IPS-20b (cell line): ENCODE data around the gene FBXO33.

ENCODE experiments used
- H3K27ac ChIP-seq: one replicate; pipeline ENCODE4 v1.5.1; 2013; ENCODE audit warnings: low read length
- H3K27me3 ChIP-seq: 2 replicates; pipeline ENCODE4 v1.6.1; 2013; ENCODE audit warnings: mild to moderate bottlenecking, low read length, inconsistent platforms; ENCODE audit not compliant: insufficient read depth
- H3K36me3 ChIP-seq: 2 replicates; pipeline ENCODE4 v1.6.1; 2013; ENCODE audit warnings: low read depth, mild to moderate bottlenecking, inconsistent platforms, low read length, moderate library complexity; ENCODE audit not compliant: insufficient read depth
- H3K4me1 ChIP-seq: 2 replicates; pipeline ENCODE4 v1.6.1; 2013; ENCODE audit warnings: mild to moderate bottlenecking, control low read depth, inconsistent platforms, low read length, moderate library complexity; ENCODE audit not compliant: insufficient read depth
- H3K4me3 ChIP-seq: 2 replicates; pipeline ENCODE4 v1.5.1; 2013; ENCODE audit warnings: mild to moderate bottlenecking, low read length, inconsistent platforms
- H3K9ac ChIP-seq: 2 replicates; pipeline ENCODE4 v1.6.1; 2013; ENCODE audit warnings: low read depth, mild to moderate bottlenecking, inconsistent platforms, low read length, moderate library complexity
- H3K9me3 ChIP-seq: 2 replicates; pipeline ENCODE4 v1.6.1; 2013; ENCODE audit warnings: mild to moderate bottlenecking, low read depth, low read length, inconsistent platforms; ENCODE audit not compliant: insufficient read depth

FBXO33 gene

DNA sequence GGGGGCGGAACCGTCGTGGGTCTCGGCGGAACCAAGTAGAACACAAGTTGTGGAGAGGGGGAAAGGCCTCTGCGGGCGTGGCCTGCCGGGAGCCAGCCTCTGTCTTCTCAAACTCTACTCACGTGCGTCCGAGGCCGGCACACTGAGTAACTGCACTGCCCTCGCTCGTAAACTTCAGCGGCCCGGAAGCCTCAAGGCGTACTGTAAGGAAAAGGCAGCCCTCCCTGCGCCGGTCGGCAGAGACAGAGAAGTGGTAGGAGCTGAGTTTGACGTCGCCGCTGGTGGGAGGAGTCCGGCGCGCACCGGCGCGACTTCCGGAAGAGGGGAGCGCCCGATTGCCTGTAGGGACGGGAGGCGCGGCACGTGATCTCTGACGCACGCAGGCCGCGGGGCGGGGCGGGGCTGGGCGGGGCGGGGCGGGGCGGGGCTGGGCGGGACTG lies at the start of gene FBXO33:
Gene FBXO33 (minus strand): TSS at position 255 of the 440 bp plus-strand sequence. CDS start 271 bp downstream, outside the sequence.
- peak within 1 kb of the TSS; percentile 93 for H3K4me3 ChIP-seq
- H3K4me1 ChIP-seq, result peaks cover 5% of the 10 kb centered on the region
- H3K27me3 ChIP-seq, result no peaks in the 10 kb centered on the region
- H3K9ac ChIP-seq, result peak within 1 kb of the TSS; percentile 99
- no peaks in the 10 kb centered on the region for H3K9me3 ChIP-seq
- no peaks in the 10 kb centered on the region for H3K36me3 ChIP-seq
- H3K27ac ChIP-seq, result peak within 1 kb of the TSS; percentile 92

GRCh38 chr14:39474416-39474911 lies 42.2 kb upstream of the FBXO33 start:
- Histone ChIP-seq H3K9ac (no peak overlapping the region), H3K9me3 (no peaks in the 10 kb centered on the region), H3K27ac (no peak overlapping the region), H3K36me3 (no peaks in the 10 kb centered on the region), H3K4me1 (no peaks in the 10 kb centered on the region), H3K27me3 (no peaks in the 10 kb centered on the region), H3K4me3 (no peak overlapping the region)

DNA sequence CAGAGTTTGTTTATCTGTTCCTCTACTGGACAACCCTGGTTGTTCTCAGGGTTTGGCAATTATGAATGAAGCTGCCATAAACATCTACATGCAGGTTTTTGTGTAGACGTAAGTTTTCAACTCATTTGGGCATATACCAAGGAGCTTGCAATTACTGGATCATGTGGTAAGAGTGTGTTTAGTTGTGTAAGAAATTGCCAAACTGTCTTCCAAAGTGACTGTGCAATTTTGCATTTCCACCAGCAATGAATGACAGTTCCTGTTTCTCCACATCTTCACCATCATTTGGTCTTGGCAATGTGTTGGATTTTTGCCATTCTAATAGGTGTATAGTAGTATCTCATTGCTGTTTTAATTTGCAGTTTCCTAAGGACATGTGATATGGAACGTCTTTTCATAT lies 39.8 kb upstream of the FBXO33 start:
- H3K9ac ChIP-seq, result no peak overlapping the region
- no peaks in the 10 kb centered on the region for H3K9me3 ChIP-seq

GRCh38 chr14:39469094-39469710 lies 37.0 kb upstream of the FBXO33 start:
- Histone ChIP-seq H3K27ac (no peak overlapping the region), H3K9ac (no peak overlapping the region), H3K4me3 (no peak overlapping the region), H3K4me1 (no peaks in the 10 kb centered on the region), H3K36me3 (no peaks in the 10 kb centered on the region), H3K27me3 (no peaks in the 10 kb centered on the region), H3K9me3 (no peaks in the 10 kb centered on the region)

More for the DNA sequence above, 39.8 kb upstream of the FBXO33 start:
- H3K27ac ChIP-seq, result no peak overlapping the region
- H3K36me3 ChIP-seq, result no peaks in the 10 kb centered on the region
- H3K4me1 ChIP-seq, result no peaks in the 10 kb centered on the region
- no peaks in the 10 kb centered on the region for H3K27me3 ChIP-seq
- no peak overlapping the region for H3K4me3 ChIP-seq

DNA sequence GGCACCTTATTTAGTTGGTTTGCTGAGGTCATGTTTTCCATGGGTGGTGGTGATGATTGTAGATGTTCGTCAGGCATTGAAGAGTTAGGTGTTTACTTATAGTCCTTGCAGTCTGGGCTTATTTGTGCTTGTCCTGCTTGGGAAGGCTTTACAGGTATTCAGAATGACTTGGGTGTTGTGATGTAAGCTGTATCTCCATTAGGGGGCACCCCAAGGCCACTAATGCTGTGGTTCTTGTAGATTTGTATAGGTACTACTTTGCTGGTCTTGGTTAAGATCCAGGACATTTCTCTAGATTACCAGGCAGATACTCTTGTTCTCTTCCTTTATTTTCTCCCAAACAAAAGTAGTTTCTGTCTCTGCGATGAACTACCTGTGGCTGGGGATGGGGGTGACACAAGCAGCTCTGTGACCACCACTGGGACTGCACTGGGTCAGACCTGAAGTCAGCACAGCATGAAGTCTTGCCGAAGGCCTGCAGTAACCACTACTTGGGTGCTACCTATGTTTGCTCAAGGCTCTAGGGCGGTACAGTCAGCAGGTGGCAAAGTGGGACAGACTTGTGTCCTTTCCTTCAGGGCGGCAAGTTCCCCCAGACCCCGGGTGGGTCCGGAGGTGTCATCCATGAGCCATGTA lies 35.8 kb upstream of the FBXO33 start:
- Histone ChIP-seq H3K4me3 (no peak overlapping the region), H3K9ac (no peak overlapping the region), H3K27ac (no peak overlapping the region), H3K4me1 (no peaks in the 10 kb centered on the region), H3K36me3 (no peaks in the 10 kb centered on the region), H3K27me3 (no peaks in the 10 kb centered on the region), H3K9me3 (no peaks in the 10 kb centered on the region)

- Histone ChIP-seq H3K4me3 (no peak overlapping the region), H3K27me3 (no peaks in the 10 kb centered on the region), H3K4me1 (no peaks in the 10 kb centered on the region), H3K9ac (no peak overlapping the region), H3K36me3 (no peaks in the 10 kb centered on the region), H3K27ac (no peak overlapping the region), H3K9me3 (no peaks in the 10 kb centered on the region)
Measured at GRCh38 chr14:39459795-39460478, 27.7 kb upstream of the FBXO33 start.

DNA sequence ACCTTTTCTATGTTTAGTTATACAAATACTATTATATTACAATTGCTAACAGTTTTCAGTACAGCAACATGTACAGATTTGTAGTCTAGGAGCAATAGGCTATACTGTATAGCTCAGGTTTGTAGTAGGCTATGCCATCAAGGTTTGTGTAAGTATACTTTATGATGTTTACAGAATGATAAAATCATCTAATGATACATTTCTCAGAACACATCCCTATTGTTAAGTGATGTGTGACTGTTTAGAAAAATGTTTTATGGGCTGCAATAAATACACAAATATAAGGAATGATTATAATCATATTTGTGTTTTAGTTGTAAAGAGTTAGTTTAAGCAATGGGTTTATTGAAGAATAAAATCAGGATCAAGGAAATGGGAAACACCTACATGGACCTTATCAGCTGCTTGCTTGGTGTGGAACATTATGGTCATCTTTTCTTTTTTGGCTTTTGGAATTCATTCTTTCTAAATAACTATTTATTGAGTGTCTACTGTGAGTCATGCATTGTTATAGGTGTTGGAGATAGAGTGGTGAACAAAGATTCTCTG lies 24.5 kb upstream of the FBXO33 start:
- H3K27ac ChIP-seq, result no peak overlapping the region
- H3K27me3 ChIP-seq, result no peaks in the 10 kb centered on the region
- no peaks in the 10 kb centered on the region for H3K36me3 ChIP-seq
- H3K4me3 ChIP-seq, result no peak overlapping the region
- H3K9me3 ChIP-seq, result no peaks in the 10 kb centered on the region
- no peak overlapping the region for H3K9ac ChIP-seq
- no peaks in the 10 kb centered on the region for H3K4me1 ChIP-seq

GRCh38 chr14:39454906-39455539 lies 22.8 kb upstream of the FBXO33 start:
- H3K9me3 ChIP-seq, result no peaks in the 10 kb centered on the region
- no peak overlapping the region for H3K9ac ChIP-seq
- no peaks in the 10 kb centered on the region for H3K4me1 ChIP-seq
- H3K27me3 ChIP-seq, result no peaks in the 10 kb centered on the region
- no peak overlapping the region for H3K27ac ChIP-seq
- no peaks in the 10 kb centered on the region for H3K36me3 ChIP-seq
- no peak overlapping the region for H3K4me3 ChIP-seq

DNA sequence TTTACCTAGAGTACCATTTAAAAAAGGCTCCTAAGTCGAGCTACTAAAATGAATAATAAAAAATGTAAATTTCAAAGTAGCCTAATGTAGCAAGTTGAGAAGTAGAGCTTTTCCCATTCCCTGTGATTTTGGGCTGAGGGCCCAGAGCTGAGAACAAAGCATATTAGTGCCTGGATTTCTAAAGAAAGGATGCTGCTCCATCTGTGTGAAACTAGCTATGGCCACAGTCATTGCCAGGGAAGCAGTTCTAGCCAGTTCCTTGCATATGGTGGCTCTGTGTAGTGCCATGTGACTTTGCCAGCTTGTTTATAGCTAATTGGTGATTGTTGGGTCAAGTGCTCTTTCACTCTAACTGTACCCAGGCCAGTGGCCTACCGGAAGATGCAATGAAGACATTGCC lies 20.4 kb upstream of the FBXO33 start:
- H3K9me3 ChIP-seq, result no peaks in the 10 kb centered on the region
- H3K4me3 ChIP-seq, result no peak overlapping the region
- no peak overlapping the region for H3K27ac ChIP-seq
- H3K9ac ChIP-seq, result no peak overlapping the region
- no peaks in the 10 kb centered on the region for H3K4me1 ChIP-seq
- H3K27me3 ChIP-seq, result no peaks in the 10 kb centered on the region
- H3K36me3 ChIP-seq, result no peaks in the 10 kb centered on the region

DNA sequence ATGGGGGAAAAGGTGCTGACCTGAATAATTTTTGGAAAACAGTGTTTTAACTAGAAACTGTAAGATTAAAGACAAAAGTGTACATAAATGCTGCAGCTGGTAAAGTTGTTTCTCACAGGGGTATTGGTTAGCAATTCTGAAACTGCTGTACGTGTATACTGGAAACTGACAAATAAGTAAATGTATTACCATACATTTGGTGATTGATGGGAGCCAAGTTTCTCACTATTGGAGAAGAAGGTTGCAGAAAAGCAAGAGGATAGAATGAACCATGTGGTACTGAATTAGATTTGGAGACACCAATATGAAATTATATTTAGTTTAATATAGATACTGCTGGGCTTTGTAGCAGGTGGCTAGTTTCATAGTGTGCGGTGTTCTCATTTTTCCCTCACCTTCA lies 19.6 kb upstream of the FBXO33 start:
- Histone ChIP-seq H3K4me3 (no peak overlapping the region), H3K36me3 (no peaks in the 10 kb centered on the region), H3K9me3 (no peaks in the 10 kb centered on the region), H3K27me3 (no peaks in the 10 kb centered on the region), H3K27ac (no peak overlapping the region), H3K9ac (no peak overlapping the region), H3K4me1 (no peaks in the 10 kb centered on the region)

GRCh38 chr14:39447175-39447661 lies 15.0 kb upstream of the FBXO33 start:
- no peak overlapping the region for H3K27ac ChIP-seq
- no peaks in the 10 kb centered on the region for H3K36me3 ChIP-seq
- H3K9ac ChIP-seq, result no peak overlapping the region
- H3K27me3 ChIP-seq, result no peaks in the 10 kb centered on the region
- no peaks in the 10 kb centered on the region for H3K4me1 ChIP-seq
- no peaks in the 10 kb centered on the region for H3K9me3 ChIP-seq
- H3K4me3 ChIP-seq, result no peak overlapping the region
